Mucosa of descending colon (tissue), 3 donors: ENCODE data around the gene CST8. TPM values are rescaled to one million over a fixed set of nuclear protein-coding genes. Genes with fewer than 3 reads are reported as not detected.

Experiments used
- ATAC-seq: fragments of 200-7000 bp; cut with Tn5 transposase; one replicate; pipeline ENCODE4 v1.9.1; 2020; ENCODE audit warnings: mild to moderate bottlenecking, moderate library complexity
- DNase-seq, 3 donors: peaks; one replicate each; pipeline ENCODE4 v3.0.0-alpha.2; 2020
- H3K36me3 ChIP-seq: fragments of 200-600 bp; one replicate; pipeline ENCODE4 v1.8.0; 2021; ENCODE audit warnings: low read depth, mild to moderate bottlenecking
- H3K4me1 ChIP-seq: fragments of 200-600 bp; one replicate; pipeline ENCODE4 v1.8.0; 2021; ENCODE audit warnings: low read depth, mild to moderate bottlenecking
- H3K4me3 ChIP-seq: fragments of 200-600 bp; one replicate; pipeline ENCODE4 v1.8.0; 2021; ENCODE audit warnings: mild to moderate bottlenecking
- H3K9me3 ChIP-seq: fragments of 200-600 bp; one replicate; pipeline ENCODE4 v1.8.0; 2021; ENCODE audit warnings: mild to moderate bottlenecking
- CTCF ChIP-seq: fragments of 200-600 bp; IDR thresholded peaks from one replicate; pipeline ENCODE4 v1.8.0; 2022; ENCODE audit warnings: antibody characterized with exemption, mild to moderate bottlenecking
- intact Hi-C, 2 donors: fragments of 100-400 bp; cut with DNase I in 1 of 2; cut with micrococcal nuclease in 1 of 2; formaldehyde crosslinking; loops; one replicate each; pipeline versions ENCODE4 v1.11.0 to v1.11.1; 2022; cut with DNase I, micrococcal nuclease
- total RNA-seq, 3 donors: library from RNA; stranded (reverse); fragmentation: NEBNext Ultra II Directional in 2 of 3; extraction: Animal tissue kit (Norgen Biotek cat#: 25700) in 2 of 3; gene quantifications; one replicate each; pipeline versions ENCODE4 v1.2.1 to v1.2.4, GENCODE V29; 2021 to 2023
- donor health status: DM: no; HTN: no; CAD: no; lungs with moderate emphysema.
- donor health status: DM: no; HTN: no; CAD: no.
- donor health status: DM: no; HTN: yes; CAD: no.

Gene CST8
- total RNA-seq, 3 donors from 2014 or later = not detected

- Histone ChIP-seq H3K4me3 (no peak overlapping the region), H3K36me3 (no peaks in the 10 kb centered on the region), H3K4me1 (no peaks in the 10 kb centered on the region), H3K9me3 (no peaks in the 10 kb centered on the region)
- DNase-seq (no peak), ATAC-seq (no peak)
- intact Hi-C loops = no loop called here
- TF ChIP-seq CTCF = no peak
These were observed 12.7 kb downstream of the CST8 start for GRCh38 chr20:23503649-23504048.

GRCh38 chr20:23507346-23507745 is 16.4 kb downstream of the CST8 start:
- intact Hi-C loops = no loop called here
- TF ChIP-seq CTCF = no peak
- Histone ChIP-seq H3K9me3 (no peaks in the 10 kb centered on the region), H3K4me1 (no peaks in the 10 kb centered on the region), H3K4me3 (no peak overlapping the region), H3K36me3 (no peaks in the 10 kb centered on the region)
- DNase-seq (no peak), ATAC-seq (no peak)

GRCh38 chr20:23508449-23509229 is 17.7 kb downstream of the CST8 start:
- intact Hi-C loops = no loop called here
- H3K4me1 ChIP-seq = no peaks in the 10 kb centered on the region
- no peaks in the 10 kb centered on the region for H3K36me3 ChIP-seq
- no peak overlapping the region for H3K4me3 ChIP-seq
- no peaks in the 10 kb centered on the region for H3K9me3 ChIP-seq
- ATAC-seq (no peak), DNase-seq (no peak)
- TF ChIP-seq CTCF = no peak

GRCh38 chr20:23509247-23509913 is 18.5 kb downstream of the CST8 start:
- intact Hi-C loops = no loop called here
- Histone ChIP-seq H3K4me3 (no peak overlapping the region), H3K4me1 (no peaks in the 10 kb centered on the region), H3K9me3 (no peaks in the 10 kb centered on the region), H3K36me3 (no peaks in the 10 kb centered on the region)
- no peak for ATAC-seq
- TF ChIP-seq CTCF = no peak
- no peak for DNase-seq

- no peaks in the 10 kb centered on the region for H3K36me3 ChIP-seq
- DNase-seq (no peak), ATAC-seq (no peak)
- H3K9me3 ChIP-seq = no peaks in the 10 kb centered on the region
- H3K4me3 ChIP-seq = no peak overlapping the region
- intact Hi-C loops = no loop called here
- H3K4me1 ChIP-seq = no peaks in the 10 kb centered on the region
- no peak for TF ChIP-seq CTCF
These were observed 19.2 kb downstream of the CST8 start for GRCh38 chr20:23510000-23510590.
